ENCODE results near the gene LRRN2.

LRRN2 gene

DNA sequence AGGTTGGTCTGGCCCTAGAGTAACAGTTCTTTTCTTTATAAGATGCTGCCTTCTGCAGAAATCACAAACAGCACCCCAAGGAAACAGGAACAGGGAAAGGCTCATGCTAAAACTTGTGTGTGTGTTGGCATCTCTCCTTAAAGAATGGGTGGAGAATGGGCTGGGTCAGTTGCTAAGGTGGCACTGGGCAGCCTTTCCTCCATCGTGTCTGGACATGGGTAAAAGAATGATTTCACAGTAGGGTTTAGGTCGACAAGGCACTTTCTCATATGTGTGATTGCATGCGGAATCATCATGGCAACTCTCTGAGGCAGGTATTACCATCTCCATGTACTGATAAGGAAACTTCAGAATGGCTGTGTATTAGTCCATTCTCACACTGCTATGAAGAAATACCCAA, 40.3 kb downstream of the LRRN2 start:
- Histone ChIP-seq H3K9me2 (ENCODE audit: low read depth, low read length) (no peaks in the 10 kb centered on the region), H3K9me3 (ENCODE audit: low read length) (no peaks in the 10 kb centered on the region), H3K9ac (ENCODE audit: low read length) (no peak overlapping the region), H3F3A (ENCODE audit: insufficient read depth, low read length) (no peaks in the 10 kb centered on the region), H3K4me2 (ENCODE audit: low read length) (no peak overlapping the region), H3K4me1 (ENCODE audit: insufficient read depth, low read length, severe bottlenecking) (no peaks in the 10 kb centered on the region), H3K79me2 (ENCODE audit: insufficient read depth, low read length) (no peaks in the 10 kb centered on the region), H3K36me3 (ENCODE audit: insufficient read depth, low read length) (no peaks in the 10 kb centered on the region), H3K27ac (ENCODE audit: low read depth, low read length, poor library complexity, severe bottlenecking) (no peak overlapping the region), H4K20me1 (ENCODE audit: insufficient read depth, low read length) (no peaks in the 10 kb centered on the region), H2AFZ (ENCODE audit: low read length) (no peak overlapping the region), H3K4me3 (ENCODE audit: low read depth, low read length, poor library complexity, severe bottlenecking) (no peak overlapping the region), H3K27me3 (ENCODE audit: insufficient read depth, low read length) (0 out of 2 replicates have a peak, but pooled peaks cover 7% of the 10 kb centered on the region)
- TF ChIP-seq EZH2 (IDR thresholded peaks at IDR 0.05; ENCODE audit: borderline replicate concordance, low read length), result no peak
- TF ChIP-seq, protein P1, sequence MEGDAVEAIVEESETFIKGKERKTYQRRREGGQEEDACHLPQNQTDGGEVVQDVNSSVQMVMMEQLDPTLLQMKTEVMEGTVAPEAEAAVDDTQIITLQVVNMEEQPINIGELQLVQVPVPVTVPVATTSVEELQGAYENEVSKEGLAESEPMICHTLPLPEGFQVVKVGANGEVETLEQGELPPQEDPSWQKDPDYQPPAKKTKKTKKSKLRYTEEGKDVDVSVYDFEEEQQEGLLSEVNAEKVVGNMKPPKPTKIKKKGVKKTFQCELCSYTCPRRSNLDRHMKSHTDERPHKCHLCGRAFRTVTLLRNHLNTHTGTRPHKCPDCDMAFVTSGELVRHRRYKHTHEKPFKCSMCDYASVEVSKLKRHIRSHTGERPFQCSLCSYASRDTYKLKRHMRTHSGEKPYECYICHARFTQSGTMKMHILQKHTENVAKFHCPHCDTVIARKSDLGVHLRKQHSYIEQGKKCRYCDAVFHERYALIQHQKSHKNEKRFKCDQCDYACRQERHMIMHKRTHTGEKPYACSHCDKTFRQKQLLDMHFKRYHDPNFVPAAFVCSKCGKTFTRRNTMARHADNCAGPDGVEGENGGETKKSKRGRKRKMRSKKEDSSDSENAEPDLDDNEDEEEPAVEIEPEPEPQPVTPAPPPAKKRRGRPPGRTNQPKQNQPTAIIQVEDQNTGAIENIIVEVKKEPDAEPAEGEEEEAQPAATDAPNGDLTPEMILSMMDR (IDR thresholded peaks at IDR 0.05; ENCODE audit: low read length), result no peak

DNA sequence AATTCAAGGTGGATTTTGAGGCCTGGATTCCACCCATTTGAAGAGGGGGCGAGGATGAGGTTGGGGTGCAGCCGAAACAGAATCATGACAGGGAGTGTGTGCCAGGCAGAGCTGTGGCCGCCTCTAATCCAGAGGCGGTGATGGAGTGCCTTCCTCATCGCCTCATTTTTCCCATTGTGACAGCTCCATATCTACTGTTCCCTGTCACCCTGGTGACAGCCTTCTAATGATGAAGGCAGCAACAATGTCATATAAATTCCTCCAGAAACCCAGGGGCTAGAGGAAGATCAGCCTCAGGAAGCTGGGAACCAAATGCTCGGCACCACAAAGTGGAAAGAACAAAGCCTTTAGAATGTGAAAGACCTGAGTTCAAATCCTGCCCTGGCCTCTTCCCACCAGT, 42.0 kb downstream of the LRRN2 start:
- no peak overlapping the region for H3K27ac ChIP-seq (ENCODE audit: low read depth, low read length, poor library complexity, severe bottlenecking)
- H3K9me3 ChIP-seq (ENCODE audit: low read length), result no peaks in the 10 kb centered on the region
- H3K36me3 ChIP-seq (ENCODE audit: insufficient read depth, low read length), result no peaks in the 10 kb centered on the region
- no peak overlapping the region for H3K9ac ChIP-seq (ENCODE audit: low read length)
- H3K4me3 ChIP-seq (ENCODE audit: low read depth, low read length, poor library complexity, severe bottlenecking), result no peak overlapping the region
- no peaks in the 10 kb centered on the region for H3F3A ChIP-seq (ENCODE audit: insufficient read depth, low read length)
- H4K20me1 ChIP-seq (ENCODE audit: insufficient read depth, low read length), result no peaks in the 10 kb centered on the region
- H2AFZ ChIP-seq (ENCODE audit: low read length), result no peak overlapping the region
- no peak for TF ChIP-seq EZH2 (IDR thresholded peaks at IDR 0.05; ENCODE audit: borderline replicate concordance, low read length)
- H3K79me2 ChIP-seq (ENCODE audit: insufficient read depth, low read length), result no peaks in the 10 kb centered on the region
- no peaks in the 10 kb centered on the region for H3K4me1 ChIP-seq (ENCODE audit: insufficient read depth, low read length, severe bottlenecking)
- no peak overlapping the region for H3K4me2 ChIP-seq (ENCODE audit: low read length)
- 0 out of 2 replicates have a peak, but pooled peaks cover 7% of the 10 kb centered on the region for H3K27me3 ChIP-seq (ENCODE audit: insufficient read depth, low read length)
- H3K9me2 ChIP-seq (ENCODE audit: low read depth, low read length), result no peaks in the 10 kb centered on the region

DNA sequence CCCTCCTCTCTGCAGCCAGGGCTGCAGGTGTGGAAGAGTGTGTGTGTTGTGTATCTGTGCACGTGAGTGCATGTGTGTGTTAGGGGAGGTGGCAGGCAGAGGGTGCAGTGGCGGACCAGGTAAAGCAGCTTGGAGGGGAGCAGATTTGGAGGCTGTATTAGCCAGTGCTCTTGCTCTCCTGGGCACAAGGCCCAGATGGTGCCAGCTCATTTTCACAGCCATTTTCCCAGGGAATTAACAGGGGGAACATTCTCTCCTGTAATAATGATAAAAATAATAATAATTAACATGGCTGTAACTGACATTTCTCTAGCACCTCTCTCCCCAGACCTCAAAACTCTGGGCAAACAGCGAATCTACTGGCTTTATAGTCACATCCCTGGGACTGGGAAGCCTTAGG, 43.6 kb downstream of the LRRN2 start:
- Histone ChIP-seq H4K20me1 (ENCODE audit: insufficient read depth, low read length) (no peaks in the 10 kb centered on the region), H3K9me3 (ENCODE audit: low read length) (no peaks in the 10 kb centered on the region), H3K36me3 (ENCODE audit: insufficient read depth, low read length) (no peaks in the 10 kb centered on the region), H3K79me2 (ENCODE audit: insufficient read depth, low read length) (no peaks in the 10 kb centered on the region), H3F3A (ENCODE audit: insufficient read depth, low read length) (no peaks in the 10 kb centered on the region), H3K4me1 (ENCODE audit: insufficient read depth, low read length, severe bottlenecking) (no peaks in the 10 kb centered on the region), H3K9me2 (ENCODE audit: low read depth, low read length) (no peaks in the 10 kb centered on the region), H3K4me2 (ENCODE audit: low read length) (no peak overlapping the region), H3K9ac (ENCODE audit: low read length) (no peak overlapping the region), H3K4me3 (ENCODE audit: low read depth, low read length, poor library complexity, severe bottlenecking) (no peak overlapping the region), H2AFZ (ENCODE audit: low read length) (no peak overlapping the region), H3K27me3 (ENCODE audit: insufficient read depth, low read length) (0 out of 2 replicates have a peak, but pooled peaks cover 7% of the 10 kb centered on the region), H3K27ac (ENCODE audit: low read depth, low read length, poor library complexity, severe bottlenecking) (no peak overlapping the region)
- TF ChIP-seq EZH2 (IDR thresholded peaks at IDR 0.05; ENCODE audit: borderline replicate concordance, low read length), result no peak
- TF ChIP-seq, protein P1 (IDR thresholded peaks at IDR 0.05; ENCODE audit: low read length), result no peak

DNA sequence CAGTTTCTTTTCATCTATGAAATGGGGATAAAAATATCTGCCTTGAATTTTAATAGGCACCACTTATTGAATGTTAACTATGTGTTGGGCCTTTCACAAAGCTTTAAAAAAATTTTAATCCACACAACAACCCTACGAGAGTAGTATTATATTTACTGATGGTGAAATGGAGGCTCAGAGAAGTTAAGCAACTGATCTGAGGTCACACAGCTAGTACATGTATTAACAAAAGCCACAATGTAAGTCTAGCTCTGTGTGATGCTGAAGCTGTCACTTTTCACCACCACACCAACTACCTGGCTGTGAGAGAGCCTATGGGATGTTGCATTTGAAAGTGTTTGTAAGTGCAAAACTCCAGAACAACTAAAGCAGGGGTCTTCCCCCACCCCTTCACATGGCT, 44.1 kb downstream of the LRRN2 start:
- H2AFZ ChIP-seq (ENCODE audit: low read length), result no peak overlapping the region
- no peak for TF ChIP-seq EZH2 (IDR thresholded peaks at IDR 0.05; ENCODE audit: borderline replicate concordance, low read length)
- TF ChIP-seq, protein P1 (IDR thresholded peaks at IDR 0.05; ENCODE audit: low read length), result no peak

More for the DNA sequence above, 44.1 kb downstream of the LRRN2 start:
- Histone ChIP-seq H3K4me3 (ENCODE audit: low read depth, low read length, poor library complexity, severe bottlenecking) (no peak overlapping the region), H3K9me2 (ENCODE audit: low read depth, low read length) (no peaks in the 10 kb centered on the region), H3K36me3 (ENCODE audit: insufficient read depth, low read length) (no peaks in the 10 kb centered on the region), H3K27ac (ENCODE audit: low read depth, low read length, poor library complexity, severe bottlenecking) (no peak overlapping the region), H3K4me1 (ENCODE audit: insufficient read depth, low read length, severe bottlenecking) (no peaks in the 10 kb centered on the region), H3K9me3 (ENCODE audit: low read length) (no peaks in the 10 kb centered on the region), H3K27me3 (ENCODE audit: insufficient read depth, low read length) (0 out of 2 replicates have a peak, but pooled peaks cover 7% of the 10 kb centered on the region), H3K79me2 (ENCODE audit: insufficient read depth, low read length) (no peaks in the 10 kb centered on the region), H4K20me1 (ENCODE audit: insufficient read depth, low read length) (no peaks in the 10 kb centered on the region), H3K9ac (ENCODE audit: low read length) (no peak overlapping the region), H3F3A (ENCODE audit: insufficient read depth, low read length) (no peaks in the 10 kb centered on the region), H3K4me2 (ENCODE audit: low read length) (no peak overlapping the region)
